DMS79 treated with DMSO at 0.1 percent for 48 hours (cell line): ENCODE data around the gene HTR6.

Experiments used
- DNase-seq: peaks from one replicate; lab custom pipeline; 2025; lab: John Stamatoyannopoulos, UW

The HTR6 gene

DNA sequence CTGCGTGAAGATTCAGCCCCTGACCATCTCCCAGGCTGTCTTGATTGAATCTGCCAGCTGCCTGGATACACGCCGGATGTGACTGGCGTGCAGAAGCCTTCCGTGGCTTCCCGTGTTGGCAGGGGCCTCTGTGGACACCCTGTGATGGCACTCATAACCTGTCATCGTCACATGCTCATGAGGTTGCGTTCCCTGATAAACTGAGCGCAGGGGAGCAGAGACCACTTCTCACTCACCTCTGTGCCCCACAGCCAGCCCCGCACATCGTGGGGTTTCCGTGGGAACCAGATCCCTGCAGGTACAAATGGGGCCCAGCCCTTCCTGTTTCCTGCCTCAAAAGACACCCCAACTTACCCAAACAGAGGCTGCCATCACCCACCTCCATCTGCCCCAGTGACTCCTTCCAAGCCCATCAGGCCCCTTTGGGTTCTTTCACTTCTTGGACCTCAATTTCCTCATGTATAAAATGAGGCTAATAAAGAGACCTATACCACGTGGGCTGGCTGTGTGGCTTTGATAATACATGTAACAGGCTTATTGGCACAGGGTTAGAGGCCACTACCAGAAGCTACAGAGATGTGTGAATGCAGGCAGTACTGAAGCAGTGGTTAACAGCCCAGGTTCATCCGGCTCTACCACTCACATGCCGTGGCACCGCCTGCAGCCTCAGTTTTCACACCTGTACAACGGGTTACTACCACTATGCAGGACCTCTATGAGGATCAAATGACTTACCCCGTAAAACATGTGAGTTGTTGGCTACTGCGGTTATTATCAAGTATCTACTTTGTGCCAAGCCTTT lies 23.6 kb downstream of the HTR6 start:
- no peak for DNase-seq

GRCh38 chr1:19689085-19689757 lies 24.5 kb downstream of the HTR6 start:
- no peak for DNase-seq

DNA sequence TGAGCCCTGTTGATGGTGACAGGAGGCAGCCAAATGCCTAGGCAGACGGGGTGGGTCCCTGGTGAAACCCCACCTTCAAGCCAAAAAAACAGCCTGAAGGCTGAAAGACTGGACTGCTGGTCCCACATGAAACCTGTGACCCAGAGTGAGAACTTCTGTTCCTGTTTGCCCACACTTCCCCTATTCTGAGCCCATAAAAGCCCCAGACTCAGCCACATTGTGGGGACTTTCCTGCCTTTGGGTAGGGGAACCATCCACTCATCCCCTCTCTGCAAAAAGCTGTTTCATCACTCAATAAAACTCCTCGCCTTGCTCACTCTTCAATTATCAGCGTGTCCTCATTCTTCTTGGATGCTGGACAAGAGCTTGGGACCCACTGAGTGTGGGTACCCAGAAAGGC lies 25.2 kb downstream of the HTR6 start:
- no peak for DNase-seq

DNA sequence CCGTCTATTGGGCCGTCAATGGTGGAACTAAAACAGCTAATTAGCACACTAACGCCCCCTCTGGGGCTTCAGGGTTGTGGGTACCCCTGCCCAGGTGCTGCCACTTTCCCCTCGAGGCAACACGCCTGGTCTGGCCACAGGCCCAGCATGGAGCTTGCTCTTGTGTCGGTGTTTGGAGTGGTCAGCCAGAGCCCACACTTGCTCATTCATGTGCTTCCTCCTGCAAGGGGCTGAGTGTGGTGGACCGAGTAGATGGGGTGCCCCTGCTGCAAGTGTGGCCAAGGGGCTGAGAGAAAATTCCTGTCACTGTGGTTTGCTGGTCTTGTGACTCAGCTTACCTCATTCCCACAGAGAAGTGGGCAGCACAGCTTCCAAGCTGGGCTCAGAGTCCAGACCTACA lies 25.7 kb downstream of the HTR6 start:
- no peak for DNase-seq

- no peak for DNase-seq
Measured at GRCh38 chr1:19694298-19694697, 29.6 kb downstream of the HTR6 start.

GRCh38 chr1:19695772-19696171 lies 31.1 kb downstream of the HTR6 start:
- no peak for DNase-seq

DNA sequence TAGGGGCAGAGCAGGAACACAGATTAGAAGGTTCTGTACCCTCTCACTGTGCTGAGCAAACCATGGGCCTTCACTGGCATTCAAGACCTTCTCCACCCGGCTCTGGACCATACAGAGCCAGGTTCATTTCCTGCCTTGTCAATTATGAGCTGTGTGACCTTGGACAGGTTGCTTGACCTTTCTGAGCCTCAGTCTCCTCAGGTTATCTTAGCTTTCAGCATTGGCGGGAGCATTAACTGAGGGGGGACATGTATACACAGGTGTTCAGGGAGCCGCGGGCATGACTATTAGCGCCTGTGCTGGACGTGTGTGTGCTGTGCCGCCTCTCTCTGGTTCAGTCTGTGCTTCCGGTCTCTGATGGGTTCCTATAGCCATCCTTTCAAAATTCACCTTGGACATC lies 32.1 kb downstream of the HTR6 start:
- DNase-seq, result no peak

DNA sequence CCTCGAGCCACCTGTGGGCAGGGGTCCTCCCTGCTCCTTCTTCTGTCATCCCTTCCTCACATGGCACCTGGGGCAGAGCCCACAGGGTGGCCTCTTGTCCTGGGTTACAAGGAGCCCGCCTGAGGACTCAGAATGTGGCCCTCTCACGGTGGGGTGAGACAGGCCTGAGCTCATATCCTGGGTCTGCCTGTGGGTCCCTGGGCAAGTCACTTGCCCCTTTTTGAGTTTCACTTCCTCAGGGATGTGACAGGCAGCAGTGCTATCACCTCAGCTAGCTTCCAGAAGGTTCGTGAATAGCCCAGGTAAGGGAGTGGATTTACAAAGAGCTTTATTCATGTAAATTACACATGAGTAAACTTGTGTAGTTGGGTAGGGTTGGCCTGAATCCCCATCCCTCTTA lies 33.5 kb downstream of the HTR6 start:
- no peak for DNase-seq

GRCh38 chr1:19700079-19700777 lies 35.6 kb downstream of the HTR6 start:
- no peak for DNase-seq

DNA sequence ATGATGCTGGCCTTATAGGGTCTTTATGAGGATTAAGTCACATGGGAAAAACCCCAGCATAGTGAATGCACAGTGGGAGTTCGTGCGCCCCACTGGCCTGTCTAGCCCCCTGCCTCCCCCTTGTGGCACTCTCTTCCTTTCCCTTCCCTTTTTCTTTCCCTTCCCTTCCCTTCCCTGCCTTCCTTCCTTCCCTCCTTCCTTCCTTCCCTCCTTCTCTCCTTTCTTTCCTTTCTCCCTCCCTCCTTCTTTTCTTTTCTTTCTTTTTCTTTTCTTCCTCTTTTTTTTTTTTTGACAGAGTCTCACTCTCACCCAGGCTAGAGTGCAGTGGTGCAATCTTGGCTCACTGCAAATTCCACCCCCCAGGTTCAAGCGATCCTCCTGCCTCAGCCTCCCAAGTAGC lies 38.6 kb downstream of the HTR6 start:
- no peak for DNase-seq

- peak; percentile 28 for DNase-seq
Measured at GRCh38 chr1:19704247-19705113, 39.8 kb downstream of the HTR6 start.

GRCh38 chr1:19705464-19705863 lies 40.8 kb downstream of the HTR6 start:
- no peak for DNase-seq

GRCh38 chr1:19706136-19706535 lies 41.5 kb downstream of the HTR6 start:
- DNase-seq, result no peak

GRCh38 chr1:19708567-19709110 lies 44.0 kb downstream of the HTR6 start:
- no peak for DNase-seq

DNA sequence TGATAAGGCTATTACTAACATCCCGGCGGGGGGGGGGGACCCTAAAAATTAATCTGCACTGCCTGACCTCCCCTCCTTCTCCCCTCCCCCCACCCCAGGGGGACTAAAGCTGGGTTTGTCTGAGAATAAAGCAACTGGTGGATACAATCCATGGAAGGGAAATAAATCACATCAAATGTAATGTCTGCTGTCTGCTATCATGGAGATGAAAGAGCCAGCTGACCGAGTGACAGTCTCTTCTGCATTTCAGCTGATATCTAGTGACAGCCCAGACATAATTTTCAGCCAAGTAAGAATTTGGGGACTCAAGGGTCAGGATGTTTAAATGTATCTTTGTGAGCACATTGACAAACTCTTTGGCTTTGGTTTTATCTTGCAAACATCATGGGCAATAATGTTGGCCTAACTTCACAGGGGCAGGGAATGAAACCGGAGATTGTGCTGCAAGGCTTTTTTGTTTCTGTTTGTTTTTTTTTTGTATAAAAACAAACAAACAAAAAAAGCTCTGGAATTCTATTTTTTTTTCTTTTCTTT lies 44.7 kb downstream of the HTR6 start:
- no peak for DNase-seq

- DNase-seq, result no peak
Measured at GRCh38 chr1:19710825-19711611, 46.3 kb downstream of the HTR6 start.

GRCh38 chr1:19712928-19713327 lies 48.3 kb downstream of the HTR6 start:
- DNase-seq, result no peak

GRCh38 chr1:19715334-19716203 lies 50.9 kb downstream of the HTR6 start:
- peak; percentile 85 for DNase-seq

DNA sequence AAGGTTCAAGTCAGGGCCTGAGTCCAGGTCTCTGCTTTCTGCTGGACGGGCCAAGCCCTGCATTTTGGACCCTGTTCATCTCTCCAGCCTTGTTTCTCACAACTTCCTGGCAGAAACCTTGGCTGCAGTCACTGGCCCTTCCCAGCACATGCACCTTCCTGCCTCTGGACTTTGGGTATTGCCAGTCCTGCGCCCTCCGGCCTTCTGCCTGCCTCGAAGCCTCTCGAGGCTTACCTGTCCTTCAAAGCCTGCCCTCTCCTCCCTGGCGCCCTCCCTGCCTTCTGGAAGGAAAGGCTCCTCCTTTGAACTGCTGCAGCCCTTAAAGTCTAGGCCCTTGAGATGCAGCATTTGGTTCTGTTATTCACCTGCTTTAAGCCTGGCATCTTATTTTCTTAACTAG lies 52.8 kb downstream of the HTR6 start:
- no peak for DNase-seq

DNA sequence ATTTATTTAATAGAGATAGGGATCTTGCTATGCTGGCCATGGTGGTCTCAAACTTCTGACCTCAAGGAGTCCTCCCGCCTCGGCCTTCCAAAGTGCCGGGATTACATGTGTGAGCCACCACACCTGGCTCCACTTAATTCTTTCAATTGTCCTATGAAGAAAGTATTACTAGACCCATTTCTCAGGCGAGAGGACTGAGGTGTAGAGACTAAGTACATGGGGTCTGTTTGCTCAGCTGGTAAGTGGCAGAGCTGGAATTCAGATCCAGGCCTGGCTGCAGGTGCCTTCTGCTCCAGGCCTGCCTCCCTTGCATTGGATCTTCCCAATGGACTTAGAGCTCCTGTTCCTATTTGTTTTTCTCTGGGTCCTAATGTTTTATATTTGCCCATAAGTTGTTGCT lies 55.5 kb downstream of the HTR6 start:
- no peak for DNase-seq
